Neural progenitor cell (in vitro differentiated cells): ENCODE results near the gene PEF1.

Experiments used
- CTCF ChIP-seq: fragments of 200-600 bp; sonication (generic); IDR thresholded peaks from 2 replicates; pipeline ENCODE4 v1.5.1; 2017; ENCODE audit warnings: antibody characterized with exemption, mild to moderate bottlenecking
- EZH2phosphoT487 ChIP-seq: fragments of 200-600 bp; sonication (generic); IDR thresholded peaks from 2 replicates; pipeline ENCODE4 v1.6.1; 2017; ENCODE audit warnings: antibody characterized with exemption

GRCh38 chr1:31673433-31673832 is 28.8 kb upstream of the PEF1 start:
- no peak for TF ChIP-seq CTCF
- TF ChIP-seq EZH2phosphoT487: no peak
